KG1 (cell line): ENCODE results near the gene SEPTIN8.
"Not testable (repeated sequence)": the region's sequence is repeated elsewhere in the genome, so short reads cannot be mapped to it uniquely, and the experiment has no call there.

ENCODE experiments used
- DNase-seq: peaks from one replicate; lab custom pipeline; 2025; lab: John Stamatoyannopoulos, UW

Gene SEPTIN8

GRCh38 chr5:132812123-132812765 lies 35.2 kb upstream of the SEPTIN8 start:
- no peak for DNase-seq

- no peak for DNase-seq
Observed at GRCh38 chr5:132810605-132811004, 33.6 kb upstream of the SEPTIN8 start.

- no peak for DNase-seq
Observed at GRCh38 chr5:132808866-132809265, 31.8 kb upstream of the SEPTIN8 start.

GRCh38 chr5:132808448-132808847 lies 31.4 kb upstream of the SEPTIN8 start:
- no peak for DNase-seq

- no peak for DNase-seq
Observed at GRCh38 chr5:132807163-132807838, 30.3 kb upstream of the SEPTIN8 start.

GRCh38 chr5:132806804-132807162 lies 29.7 kb upstream of the SEPTIN8 start:
- DNase-seq, result not testable (repeated sequence)

GRCh38 chr5:132805872-132806271 lies 28.8 kb upstream of the SEPTIN8 start:
- DNase-seq, result not testable (repeated sequence)

- DNase-seq, result not testable (repeated sequence)
Observed at GRCh38 chr5:132804219-132804618, 27.2 kb upstream of the SEPTIN8 start.

- not testable (repeated sequence) for DNase-seq
Observed at GRCh38 chr5:132802685-132803066, 25.6 kb upstream of the SEPTIN8 start.

GRCh38 chr5:132802044-132802684 lies 25.1 kb upstream of the SEPTIN8 start:
- no peak for DNase-seq

GRCh38 chr5:132800545-132800944 lies 23.5 kb upstream of the SEPTIN8 start:
- DNase-seq, result no peak

GRCh38 chr5:132799392-132799791 lies 22.4 kb upstream of the SEPTIN8 start:
- DNase-seq, result no peak

- no peak for DNase-seq
Observed at GRCh38 chr5:132797651-132798050, 20.6 kb upstream of the SEPTIN8 start.

- no peak for DNase-seq
Observed at GRCh38 chr5:132791026-132791425, 14.0 kb upstream of the SEPTIN8 start.

- no peak for DNase-seq
Observed at GRCh38 chr5:132790201-132790865, 13.3 kb upstream of the SEPTIN8 start.

- DNase-seq, result no peak
Observed at GRCh38 chr5:132788990-132789886, 12.2 kb upstream of the SEPTIN8 start.

- no peak for DNase-seq
Observed at GRCh38 chr5:132788508-132788907, 11.5 kb upstream of the SEPTIN8 start.

- no peak for DNase-seq
Observed at GRCh38 chr5:132787076-132787475, 10.0 kb upstream of the SEPTIN8 start.

- DNase-seq, result no peak
Observed at GRCh38 chr5:132785864-132786263, 8.8 kb upstream of the SEPTIN8 start.

- no peak for DNase-seq
Observed at GRCh38 chr5:132785365-132785764, 8.3 kb upstream of the SEPTIN8 start.

- DNase-seq, result no peak
Observed at GRCh38 chr5:132782101-132782500, 5.1 kb upstream of the SEPTIN8 start.

- DNase-seq, result no peak
Observed at GRCh38 chr5:132781029-132781428, 4.0 kb upstream of the SEPTIN8 start.
